HPDE6-E6E7 (cell line): ENCODE measurements around the gene HNRNPC.

Experiments used
- DNase-seq: peaks from one replicate; pipeline ENCODE4 v3.0.0; 2011; ENCODE audit warnings: missing footprints; ENCODE audit errors: extremely low spot score

The HNRNPC gene

DNA sequence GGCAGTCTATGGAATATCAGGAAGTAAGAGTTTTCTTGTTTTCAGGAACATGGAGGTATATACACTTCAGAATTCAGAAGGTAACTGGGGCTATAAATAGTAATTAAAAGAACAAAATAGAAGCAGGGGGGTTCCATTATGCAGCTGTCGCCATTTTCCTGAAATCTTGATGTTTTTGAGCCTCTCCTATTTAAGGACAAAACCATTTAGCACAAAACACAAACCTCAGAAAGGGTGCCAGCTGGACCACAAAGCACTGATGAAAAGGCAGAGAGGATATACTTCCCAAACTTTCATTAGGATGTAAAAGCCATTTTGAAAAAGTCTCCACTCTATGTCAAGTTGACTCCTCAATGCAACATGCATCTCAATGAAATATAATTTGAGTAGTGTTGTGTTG, 59.2 kb downstream of the HNRNPC start:
- DNase-seq = no peak

DNA sequence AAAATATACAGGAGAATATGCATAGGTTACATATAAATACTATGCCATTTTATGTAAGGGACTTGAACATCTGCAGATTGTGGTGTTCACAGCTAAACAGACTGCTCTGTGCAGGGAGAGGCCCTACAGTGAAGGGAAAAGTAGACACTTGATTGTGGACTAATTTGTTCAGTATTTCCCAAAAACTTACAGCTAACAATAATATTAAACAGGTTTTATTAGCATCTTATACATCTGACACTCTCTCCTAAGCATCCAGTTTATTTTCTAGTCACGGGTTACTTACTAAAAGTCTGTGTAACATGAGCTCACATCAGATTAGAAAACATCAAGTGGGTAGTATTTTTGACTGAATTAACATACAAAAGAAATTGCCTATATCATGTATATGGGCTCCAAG, 60.1 kb downstream of the HNRNPC start:
- DNase-seq = no peak

GRCh38 chr14:21208554-21208953, 60.7 kb downstream of the HNRNPC start:
- DNase-seq = no peak

GRCh38 chr14:21206753-21207684, 62.2 kb downstream of the HNRNPC start:
- DNase-seq = no peak

- no peak for DNase-seq
Measured at GRCh38 chr14:21205678-21206581, 63.3 kb downstream of the HNRNPC start.

- no peak for DNase-seq
Measured at GRCh38 chr14:21205026-21205677, 64.1 kb downstream of the HNRNPC start.

GRCh38 chr14:21204167-21205025, 64.8 kb downstream of the HNRNPC start:
- DNase-seq = no peak

- DNase-seq = no peak
Measured at GRCh38 chr14:21203470-21204166, 65.6 kb downstream of the HNRNPC start.

DNA sequence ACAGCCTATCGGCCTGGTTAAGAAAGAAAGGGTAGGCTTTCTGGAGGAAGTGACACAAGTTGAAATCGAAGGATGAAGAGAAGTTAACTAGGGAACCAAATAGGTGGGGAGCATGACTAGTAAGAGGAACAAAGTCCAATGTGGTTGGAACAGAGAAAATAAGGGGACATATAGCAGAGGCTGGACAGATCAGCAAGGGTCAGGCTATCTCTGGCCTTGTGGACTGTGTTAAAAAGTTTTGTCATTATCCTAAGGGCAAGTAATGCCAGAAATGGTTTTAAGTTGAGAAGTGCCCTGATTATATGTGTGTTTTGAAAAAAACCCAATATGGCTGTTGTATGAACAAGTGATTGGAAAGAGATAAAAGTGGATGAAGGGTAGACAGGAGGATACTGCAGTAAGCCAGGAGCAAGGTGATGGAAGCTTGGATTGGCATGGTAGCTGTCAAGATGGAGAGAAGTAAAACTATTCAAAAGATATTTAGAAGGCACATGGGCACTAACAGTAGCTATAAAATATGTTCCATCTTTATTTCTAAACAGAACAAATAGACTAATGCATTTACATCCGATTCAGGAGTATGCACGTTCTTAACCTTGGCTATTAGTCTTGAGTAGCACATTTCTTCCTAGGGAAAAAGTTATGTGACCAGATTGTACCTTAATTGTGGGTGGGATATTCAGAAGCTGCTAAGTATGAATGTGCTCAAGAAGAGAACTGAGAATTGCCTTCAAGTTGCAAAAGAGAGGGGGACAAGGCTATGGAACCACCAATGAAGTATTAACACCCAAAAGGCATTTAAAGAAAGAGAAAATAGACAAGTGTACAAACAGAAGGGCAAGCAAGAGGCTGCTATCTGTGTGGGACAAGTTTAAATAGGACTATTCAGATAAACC, 66.5 kb downstream of the HNRNPC start:
- DNase-seq = no peak

DNA sequence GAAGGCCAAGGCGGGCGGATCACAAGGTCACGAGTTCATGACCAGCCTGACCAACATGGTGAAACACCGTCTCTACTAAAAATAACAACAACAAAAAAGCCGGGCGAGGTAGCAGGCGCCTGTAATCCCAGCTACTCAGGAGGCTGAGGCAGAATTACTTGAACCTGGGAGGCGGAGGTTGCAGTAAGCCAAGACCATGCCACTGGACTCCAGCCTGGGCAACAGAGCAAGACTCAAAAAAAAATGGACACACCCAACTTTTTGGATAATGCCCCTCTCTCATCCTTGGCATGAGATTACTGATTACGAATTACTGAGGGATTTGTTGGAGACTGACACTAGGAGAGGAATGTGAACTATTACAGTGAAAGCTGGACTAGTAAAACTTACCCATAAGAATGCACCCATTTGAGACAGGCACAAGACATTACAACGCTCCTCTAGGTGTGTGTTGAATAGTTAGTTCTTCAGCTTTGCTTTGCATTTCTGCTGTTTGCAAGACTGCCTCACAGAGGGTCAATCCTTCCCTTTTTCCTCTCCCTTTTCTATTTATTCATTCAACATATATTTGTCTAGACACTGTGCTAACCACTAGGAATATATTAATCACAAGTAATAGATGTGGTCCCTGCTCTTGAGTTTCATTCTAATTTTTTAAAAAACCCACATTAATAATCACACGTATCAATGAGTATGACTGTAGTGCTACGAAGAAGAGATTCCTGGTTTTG, 67.3 kb downstream of the HNRNPC start:
- no peak for DNase-seq

- no peak for DNase-seq
Measured at GRCh38 chr14:21200752-21201461, 68.3 kb downstream of the HNRNPC start.

DNA sequence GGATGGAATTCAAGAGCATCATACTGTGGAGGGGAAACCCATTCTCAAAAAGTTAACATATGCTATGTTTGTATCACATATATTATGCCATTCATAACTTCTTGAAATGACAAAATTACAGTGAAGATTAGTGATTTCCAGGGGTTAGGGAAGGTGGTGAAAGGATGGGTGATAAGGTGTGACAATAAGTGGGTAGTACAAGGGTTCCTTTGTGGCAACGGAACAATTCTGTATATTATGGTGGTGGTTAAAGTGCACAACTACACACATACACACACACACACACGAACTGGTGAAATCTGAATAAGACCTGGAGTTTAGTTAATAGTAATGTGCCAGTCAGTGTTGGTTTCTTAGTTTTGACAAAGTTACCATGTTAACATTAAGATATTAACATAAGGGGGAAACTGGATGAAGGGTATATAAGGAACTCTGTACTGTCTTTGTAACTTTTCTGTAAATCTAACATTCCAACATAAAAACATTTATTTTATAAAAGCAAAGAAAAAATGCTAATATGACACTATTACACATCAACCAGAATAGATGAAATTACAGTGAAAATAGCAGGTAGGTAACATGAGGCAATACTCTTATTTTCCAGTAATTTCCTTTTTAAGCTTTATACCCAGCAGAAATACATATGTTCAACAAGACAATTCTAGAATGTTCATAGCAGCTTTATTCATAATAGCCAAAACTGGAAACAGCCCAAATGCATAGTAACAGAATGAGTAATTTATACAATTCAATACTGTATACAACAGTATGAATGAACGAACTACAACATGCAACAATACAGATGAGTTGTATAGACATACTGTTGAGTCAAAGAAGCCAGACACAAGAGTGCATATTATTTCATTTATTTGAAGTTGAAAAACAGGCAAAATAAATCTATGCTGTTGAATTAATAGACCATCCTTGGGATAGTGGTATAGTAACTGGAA, 69.4 kb downstream of the HNRNPC start:
- no peak for DNase-seq

- DNase-seq = no peak
Measured at GRCh38 chr14:21197418-21198205, 71.6 kb downstream of the HNRNPC start.

GRCh38 chr14:21194597-21194996, 74.6 kb downstream of the HNRNPC start:
- DNase-seq = no peak

- DNase-seq = no peak
Measured at GRCh38 chr14:21192875-21193535, 76.2 kb downstream of the HNRNPC start.

- no peak for DNase-seq
Measured at GRCh38 chr14:21192447-21192822, 76.8 kb downstream of the HNRNPC start.
